Calu3 (cell line): ENCODE data around the gene SCAI. TPM values are rescaled to one million over a fixed set of nuclear protein-coding genes. Genes with fewer than 3 reads are reported as not detected.
A peak's percentile ranks its signal among the peaks of the same experiment; 100 is the strongest.
"Not testable (repeated sequence)": the region's sequence is repeated elsewhere in the genome, so short reads cannot be mapped to it uniquely, and the experiment has no call there.

Source experiments
- BruUV-seq: library from RNA; stranded (reverse); fragments of 400-500 nt; replicated peaks from 2 replicates; lab custom pipeline; 2021; lab: Mats Ljungman, UMichigan
- CTCF ChIA-PET: fragments of 300-600 bp; sonication (Branson Sonifier 250); formaldehyde crosslinking; loops from one replicate; lab custom pipeline; 2022; ENCODE audit warnings: antibody characterized with exemption; lab: Charles Lee
- DNase-seq: peaks from one replicate; pipeline ENCODE4 v3.0.0; 2022
- H3K27ac Mint-ChIP-seq: one replicate; pipeline ENCODE4 v1.8.0; 2022; ENCODE audit warnings: mixed read lengths; ENCODE audit not compliant: unreplicated experiment
- H3K27me3 Mint-ChIP-seq: one replicate; pipeline ENCODE4 v1.8.0; 2022; ENCODE audit warnings: mixed read lengths; ENCODE audit not compliant: unreplicated experiment
- H3K36me3 Mint-ChIP-seq: one replicate; pipeline ENCODE4 v1.8.0; 2022; ENCODE audit warnings: mild to moderate bottlenecking, moderate library complexity, mixed read lengths; ENCODE audit not compliant: insufficient read depth, unreplicated experiment
- H3K4me1 Mint-ChIP-seq: one replicate; pipeline ENCODE4 v1.8.0; 2022; ENCODE audit warnings: mild to moderate bottlenecking, low read depth, mixed read lengths; ENCODE audit not compliant: unreplicated experiment
- H3K4me3 Mint-ChIP-seq: one replicate; pipeline ENCODE4 v1.8.0; 2022; ENCODE audit warnings: mild to moderate bottlenecking, low read depth, moderate library complexity, mixed read lengths; ENCODE audit not compliant: unreplicated experiment
- H3K9me3 Mint-ChIP-seq: one replicate; pipeline ENCODE4 v1.8.0; 2022; ENCODE audit warnings: low read depth, mixed read lengths; ENCODE audit not compliant: unreplicated experiment
- intact Hi-C: fragments of 100-400 bp; cut with micrococcal nuclease; formaldehyde crosslinking; loops from one replicate; pipeline ENCODE4 v1.10.0; 2022; ENCODE audit not compliant: unreplicated experiment
- total RNA-seq: library from RNA; stranded (reverse); gene quantifications from 2 replicates; pipeline ENCODE4 v1.2.3, GENCODE V29; 2022
- TF ChIP-seq, protein P1 (sequence below): fragments of 200-600 bp; IDR thresholded peaks from one replicate; pipeline ENCODE4 v1.8.0; 2022; ENCODE audit warnings: antibody characterized with exemption; ENCODE audit not compliant: unreplicated experiment

SCAI gene
- total RNA-seq, 1 experiment from 2014 or later = 6.4 TPM

DNA sequence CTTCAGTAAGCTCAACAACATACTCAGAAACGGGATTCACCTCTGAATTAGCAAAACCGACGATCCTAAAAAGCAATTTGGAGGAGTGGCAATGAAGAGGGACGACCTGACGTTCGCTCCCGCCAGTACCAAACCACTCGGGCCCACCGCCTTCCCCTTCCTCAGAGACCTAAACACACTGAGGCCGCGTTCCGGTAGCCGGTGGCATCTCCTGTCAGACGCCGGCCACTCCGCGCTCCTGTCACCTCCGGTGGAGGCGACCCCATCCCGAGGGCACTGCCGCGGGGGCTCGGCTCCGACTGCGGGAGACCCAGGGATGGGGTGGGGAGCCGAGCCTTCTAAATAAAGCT is 45.7 kb upstream of the SCAI start:
- Mint-ChIP-seq H3K4me3 (peak overlapping the region; percentile 80), H3K9me3 (no peaks in the 10 kb centered on the region), H3K27ac (no peak overlapping the region), H3K27me3 (no peaks in the 10 kb centered on the region), H3K36me3 (peaks cover 24% of the 10 kb centered on the region), H3K4me1 (peaks cover under 1% of the 10 kb centered on the region)
- peak; percentile 13 for DNase-seq
- intact Hi-C loops = no loop called here
- TF ChIP-seq, protein P1, sequence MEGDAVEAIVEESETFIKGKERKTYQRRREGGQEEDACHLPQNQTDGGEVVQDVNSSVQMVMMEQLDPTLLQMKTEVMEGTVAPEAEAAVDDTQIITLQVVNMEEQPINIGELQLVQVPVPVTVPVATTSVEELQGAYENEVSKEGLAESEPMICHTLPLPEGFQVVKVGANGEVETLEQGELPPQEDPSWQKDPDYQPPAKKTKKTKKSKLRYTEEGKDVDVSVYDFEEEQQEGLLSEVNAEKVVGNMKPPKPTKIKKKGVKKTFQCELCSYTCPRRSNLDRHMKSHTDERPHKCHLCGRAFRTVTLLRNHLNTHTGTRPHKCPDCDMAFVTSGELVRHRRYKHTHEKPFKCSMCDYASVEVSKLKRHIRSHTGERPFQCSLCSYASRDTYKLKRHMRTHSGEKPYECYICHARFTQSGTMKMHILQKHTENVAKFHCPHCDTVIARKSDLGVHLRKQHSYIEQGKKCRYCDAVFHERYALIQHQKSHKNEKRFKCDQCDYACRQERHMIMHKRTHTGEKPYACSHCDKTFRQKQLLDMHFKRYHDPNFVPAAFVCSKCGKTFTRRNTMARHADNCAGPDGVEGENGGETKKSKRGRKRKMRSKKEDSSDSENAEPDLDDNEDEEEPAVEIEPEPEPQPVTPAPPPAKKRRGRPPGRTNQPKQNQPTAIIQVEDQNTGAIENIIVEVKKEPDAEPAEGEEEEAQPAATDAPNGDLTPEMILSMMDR = no peak
- no TSS peak for BruUV-seq
- CTCF ChIA-PET = no interaction called here

DNA sequence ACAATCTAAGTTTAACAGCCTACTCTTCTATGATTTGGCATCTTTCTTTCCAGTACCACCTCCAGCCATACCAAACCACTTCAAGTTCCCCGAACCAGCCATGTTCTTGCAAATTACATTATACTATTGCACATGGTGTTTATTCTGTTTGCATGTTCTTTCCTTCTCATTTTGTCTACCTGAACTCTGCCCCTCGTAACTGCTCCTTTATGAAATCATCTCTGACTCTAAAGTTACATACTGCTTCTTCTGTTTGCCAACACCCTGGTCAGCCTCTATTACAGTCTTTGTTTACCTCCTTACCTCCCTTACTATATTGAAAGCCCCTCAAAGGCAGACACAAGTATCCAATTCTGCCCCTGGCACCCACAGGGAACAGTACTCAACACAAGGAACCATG is 40.2 kb upstream of the SCAI start:
- Mint-ChIP-seq H3K27me3 (no peaks in the 10 kb centered on the region), H3K4me1 (peaks cover 14% of the 10 kb centered on the region), H3K9me3 (peaks cover 3% of the 10 kb centered on the region), H3K27ac (no peak overlapping the region), H3K36me3 (peaks cover 9% of the 10 kb centered on the region), H3K4me3 (no peak overlapping the region)
- intact Hi-C loops = no loop called here
- CTCF ChIA-PET = no interaction called here
- TF ChIP-seq, protein P1 = no peak
- BruUV-seq = no TSS peak
- DNase-seq = no peak

DNA sequence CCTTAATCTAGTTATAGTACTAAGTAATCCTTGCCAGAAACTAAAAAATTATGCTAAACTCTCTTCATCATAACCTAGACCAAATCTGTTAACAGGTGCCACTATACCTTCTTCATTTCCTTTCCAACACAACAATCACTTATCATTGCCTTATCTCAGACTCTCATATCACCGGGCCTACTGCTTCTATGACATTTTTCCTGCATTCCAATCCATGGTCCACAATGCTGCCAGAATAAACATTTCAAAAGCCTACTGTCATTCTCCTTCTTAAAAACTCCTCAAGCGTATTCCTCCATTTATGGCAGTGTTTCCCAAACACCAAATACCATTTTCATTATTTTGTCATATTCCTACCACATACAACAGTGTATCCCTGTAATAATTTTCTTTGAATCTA is 39.7 kb upstream of the SCAI start:
- H3K9me3 Mint-ChIP-seq = peaks cover 3% of the 10 kb centered on the region
- H3K4me1 Mint-ChIP-seq = peaks cover 14% of the 10 kb centered on the region
- TF ChIP-seq, protein P1 = no peak
- no peak for DNase-seq
- H3K36me3 Mint-ChIP-seq = peaks cover 8% of the 10 kb centered on the region
- no peaks in the 10 kb centered on the region for H3K27me3 Mint-ChIP-seq
- no peak overlapping the region for H3K27ac Mint-ChIP-seq
- CTCF ChIA-PET = interaction anchor here (0.6 kb wide), 1 partner anchor 176 kb away, joined by 4 read pairs; no protein-coding TSS in a partner anchor
- BruUV-seq = no TSS peak
- H3K4me3 Mint-ChIP-seq = no peak overlapping the region
- intact Hi-C loops = no loop called here

DNA sequence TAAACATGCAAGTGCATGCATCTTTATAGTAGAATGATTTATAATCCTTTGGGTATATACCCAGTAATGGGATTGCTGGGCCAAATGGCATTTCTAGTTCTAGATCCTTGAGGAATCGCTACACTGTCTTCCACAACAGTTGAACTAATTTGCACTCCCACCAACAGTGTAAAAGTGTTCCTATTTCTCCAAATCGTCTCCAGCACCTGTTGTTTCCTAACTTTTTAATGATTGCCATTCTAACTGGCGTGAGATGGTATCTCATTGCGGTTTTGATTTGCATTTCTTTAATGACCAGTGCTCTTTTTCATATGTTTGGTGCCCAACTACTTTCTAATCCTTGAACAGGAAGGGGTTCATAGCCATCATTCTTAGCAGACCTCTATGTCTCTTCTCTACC is 38.4 kb upstream of the SCAI start:
- H3K27me3 Mint-ChIP-seq, H3K9me3 Mint-ChIP-seq, H3K27ac Mint-ChIP-seq, DNase-seq, H3K36me3 Mint-ChIP-seq, H3K4me3 Mint-ChIP-seq, CTCF ChIA-PET, intact Hi-C loops, BruUV-seq: not testable (repeated sequence)
- peaks cover 14% of the 10 kb centered on the region for H3K4me1 Mint-ChIP-seq

DNA sequence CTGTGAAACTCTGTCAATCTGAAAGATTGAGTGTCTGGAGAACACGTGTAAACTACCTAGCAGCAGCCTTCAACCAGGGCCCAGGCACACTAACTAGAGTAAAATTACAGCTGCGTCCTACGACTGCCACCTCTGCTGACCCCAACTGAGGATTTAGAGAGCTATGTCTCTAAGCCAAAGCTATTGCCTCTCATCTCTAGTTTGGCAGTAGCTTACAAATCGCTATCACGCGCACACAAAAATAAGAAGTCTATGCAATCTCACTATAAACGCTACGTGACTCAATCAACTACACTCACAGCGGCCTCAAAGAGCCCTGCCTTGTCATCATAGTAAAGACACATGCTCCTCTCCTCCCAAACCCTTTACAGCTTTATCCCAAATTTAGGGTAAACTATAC is 37.5 kb upstream of the SCAI start:
- BruUV-seq = no TSS peak
- no peaks in the 10 kb centered on the region for H3K36me3 Mint-ChIP-seq
- DNase-seq = no peak
- no peaks in the 10 kb centered on the region for H3K27me3 Mint-ChIP-seq
- H3K4me1 Mint-ChIP-seq = peaks cover 14% of the 10 kb centered on the region
- H3K9me3 Mint-ChIP-seq = peaks cover 3% of the 10 kb centered on the region
- intact Hi-C loops = no loop called here
- CTCF ChIA-PET = no interaction called here
- H3K4me3 Mint-ChIP-seq = no peak overlapping the region
- TF ChIP-seq, protein P1 = no peak
- H3K27ac Mint-ChIP-seq = no peak overlapping the region

DNA sequence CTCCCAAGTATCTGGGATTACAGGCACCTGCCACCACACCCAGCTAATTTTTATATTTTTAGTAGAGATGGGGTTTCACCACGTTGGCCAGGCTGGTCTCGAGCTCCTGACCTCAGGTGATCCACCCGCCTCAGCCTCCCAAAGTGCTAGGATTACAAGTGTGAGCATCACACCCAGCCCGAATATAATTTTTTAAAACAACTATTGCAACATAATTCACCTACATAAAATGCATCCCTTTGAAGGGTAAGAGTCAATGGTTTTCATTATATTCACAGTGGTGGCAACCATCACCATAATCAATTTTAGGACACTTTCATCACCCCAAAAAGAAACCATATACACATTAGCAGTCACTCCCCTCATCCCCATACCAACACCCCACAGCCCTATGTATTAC is 36.4 kb upstream of the SCAI start:
- H3K9me3 Mint-ChIP-seq, H3K27me3 Mint-ChIP-seq, CTCF ChIA-PET, H3K36me3 Mint-ChIP-seq, H3K27ac Mint-ChIP-seq, BruUV-seq, intact Hi-C loops, H3K4me3 Mint-ChIP-seq, DNase-seq: not testable (repeated sequence)
- H3K4me1 Mint-ChIP-seq = peaks cover 14% of the 10 kb centered on the region
